ENCODE measurements around the gene RMDN2.

DNA sequence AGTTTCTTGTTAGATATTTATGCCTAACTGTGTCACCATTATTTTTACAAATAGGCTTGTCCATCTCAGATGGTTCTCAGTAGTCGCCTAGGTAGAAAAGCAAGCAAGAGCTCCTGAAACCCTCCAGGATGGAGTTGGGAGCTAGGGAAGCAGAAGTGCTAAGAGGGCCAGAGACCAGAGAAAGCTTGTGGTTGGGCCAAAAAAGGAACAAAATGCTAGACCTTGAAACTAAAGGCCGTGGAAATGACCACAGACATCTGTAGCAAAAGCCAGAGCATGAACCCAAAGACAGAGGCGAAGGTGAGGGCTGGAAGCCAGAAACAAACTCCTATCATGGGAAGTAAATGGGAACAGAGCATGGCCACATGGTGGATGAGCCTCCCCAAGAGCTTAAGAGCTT lies 29.9 kb upstream of the RMDN2 start:
- TF ChIP-seq POLR2A (IDR thresholded peaks at IDR 0.05) = no peak
- TF ChIP-seq, protein P1, sequence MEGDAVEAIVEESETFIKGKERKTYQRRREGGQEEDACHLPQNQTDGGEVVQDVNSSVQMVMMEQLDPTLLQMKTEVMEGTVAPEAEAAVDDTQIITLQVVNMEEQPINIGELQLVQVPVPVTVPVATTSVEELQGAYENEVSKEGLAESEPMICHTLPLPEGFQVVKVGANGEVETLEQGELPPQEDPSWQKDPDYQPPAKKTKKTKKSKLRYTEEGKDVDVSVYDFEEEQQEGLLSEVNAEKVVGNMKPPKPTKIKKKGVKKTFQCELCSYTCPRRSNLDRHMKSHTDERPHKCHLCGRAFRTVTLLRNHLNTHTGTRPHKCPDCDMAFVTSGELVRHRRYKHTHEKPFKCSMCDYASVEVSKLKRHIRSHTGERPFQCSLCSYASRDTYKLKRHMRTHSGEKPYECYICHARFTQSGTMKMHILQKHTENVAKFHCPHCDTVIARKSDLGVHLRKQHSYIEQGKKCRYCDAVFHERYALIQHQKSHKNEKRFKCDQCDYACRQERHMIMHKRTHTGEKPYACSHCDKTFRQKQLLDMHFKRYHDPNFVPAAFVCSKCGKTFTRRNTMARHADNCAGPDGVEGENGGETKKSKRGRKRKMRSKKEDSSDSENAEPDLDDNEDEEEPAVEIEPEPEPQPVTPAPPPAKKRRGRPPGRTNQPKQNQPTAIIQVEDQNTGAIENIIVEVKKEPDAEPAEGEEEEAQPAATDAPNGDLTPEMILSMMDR (IDR thresholded peaks at IDR 0.05) = no peak
